Measurements from ENCODE around the gene C1orf53. TPM values are rescaled to one million over a fixed set of nuclear protein-coding genes. Genes with fewer than 3 reads are reported as not detected.

Gene C1orf53
- total RNA-seq, 1 donor from 2014 or later = 0.40 TPM

DNA sequence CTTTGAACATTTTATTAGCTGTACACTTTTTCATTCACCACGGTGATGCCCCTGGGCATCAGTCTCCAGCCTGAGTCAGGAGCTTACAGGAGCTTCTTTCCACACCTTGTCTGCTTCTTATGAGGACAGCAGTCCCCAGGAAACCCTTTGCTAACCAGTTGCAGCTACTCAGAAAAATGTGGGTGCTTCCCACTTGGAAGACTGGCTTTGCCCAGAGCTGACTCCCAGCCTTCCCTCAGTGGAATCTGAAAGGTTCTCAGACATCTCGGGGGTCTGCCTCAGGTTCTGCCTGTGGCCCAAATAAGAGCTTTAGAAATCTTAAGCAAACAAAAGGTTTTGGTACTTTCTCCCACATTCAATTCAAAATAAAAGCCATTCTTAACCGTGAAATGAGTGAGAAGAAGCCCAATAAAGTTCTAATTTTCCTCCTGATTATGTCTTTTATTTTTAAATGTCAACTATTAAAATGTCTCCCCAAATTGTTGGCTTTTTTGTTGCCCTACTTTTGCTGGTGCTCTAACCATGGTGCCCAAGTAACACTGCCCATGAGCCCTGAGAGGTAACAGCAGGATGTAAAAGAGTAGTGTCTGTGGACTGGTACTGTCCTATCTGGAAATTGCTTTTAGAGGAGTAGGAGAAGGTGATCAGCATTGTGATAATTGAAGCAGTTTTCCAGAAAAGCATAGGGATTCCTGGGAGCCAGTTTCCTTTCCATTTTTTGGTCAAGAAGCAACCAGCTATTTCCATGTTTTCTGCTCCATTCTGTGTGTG, 5.6 kb downstream of the C1orf53 start:
- no peak for TF ChIP-seq CTCF (conservative IDR thresholded peaks at IDR 0.05; ENCODE audit: low read depth, low read length)
- no peak overlapping the region for H3K4me3 ChIP-seq (ENCODE audit: low read depth, low read length)
- no peak for DNase-seq (ENCODE audit: low read depth)

DNA sequence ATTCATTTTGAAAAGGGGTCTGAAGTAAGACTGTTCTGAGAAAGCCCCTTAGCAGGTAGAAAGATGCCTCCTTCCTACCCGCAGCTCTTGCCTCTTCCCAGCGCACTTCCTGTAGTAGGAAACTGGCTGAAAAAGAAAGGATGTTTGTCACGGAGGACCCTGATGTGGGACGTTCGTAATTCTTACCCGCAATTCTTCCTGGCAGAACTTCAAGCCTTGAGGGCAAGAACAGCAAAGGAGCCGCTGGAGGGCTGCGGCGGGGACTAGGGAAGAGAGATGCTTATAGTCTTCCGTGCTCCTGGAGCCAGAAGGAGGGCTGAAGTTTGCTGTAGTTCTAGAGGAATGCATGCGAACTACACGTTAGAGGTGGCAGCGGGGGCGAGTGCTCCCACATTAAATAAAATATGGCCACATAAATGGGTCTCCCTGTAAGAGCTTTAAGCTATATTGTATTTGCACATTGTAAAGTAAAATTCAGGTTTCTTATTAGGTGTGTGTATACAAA, 6.3 kb downstream of the C1orf53 start:
- no peak for TF ChIP-seq CTCF (conservative IDR thresholded peaks at IDR 0.05; ENCODE audit: low read depth, low read length)
- no peak for DNase-seq (ENCODE audit: low read depth)
- H3K4me3 ChIP-seq (ENCODE audit: low read depth, low read length) = no peak overlapping the region

- TF ChIP-seq CTCF (conservative IDR thresholded peaks at IDR 0.05; ENCODE audit: low read depth, low read length) = no peak
- H3K4me3 ChIP-seq (ENCODE audit: low read depth, low read length) = no peak overlapping the region
- DNase-seq (ENCODE audit: low read depth) = no peak
Observed at GRCh38 chr1:197909384-197909783, 7.0 kb downstream of the C1orf53 start.

DNA sequence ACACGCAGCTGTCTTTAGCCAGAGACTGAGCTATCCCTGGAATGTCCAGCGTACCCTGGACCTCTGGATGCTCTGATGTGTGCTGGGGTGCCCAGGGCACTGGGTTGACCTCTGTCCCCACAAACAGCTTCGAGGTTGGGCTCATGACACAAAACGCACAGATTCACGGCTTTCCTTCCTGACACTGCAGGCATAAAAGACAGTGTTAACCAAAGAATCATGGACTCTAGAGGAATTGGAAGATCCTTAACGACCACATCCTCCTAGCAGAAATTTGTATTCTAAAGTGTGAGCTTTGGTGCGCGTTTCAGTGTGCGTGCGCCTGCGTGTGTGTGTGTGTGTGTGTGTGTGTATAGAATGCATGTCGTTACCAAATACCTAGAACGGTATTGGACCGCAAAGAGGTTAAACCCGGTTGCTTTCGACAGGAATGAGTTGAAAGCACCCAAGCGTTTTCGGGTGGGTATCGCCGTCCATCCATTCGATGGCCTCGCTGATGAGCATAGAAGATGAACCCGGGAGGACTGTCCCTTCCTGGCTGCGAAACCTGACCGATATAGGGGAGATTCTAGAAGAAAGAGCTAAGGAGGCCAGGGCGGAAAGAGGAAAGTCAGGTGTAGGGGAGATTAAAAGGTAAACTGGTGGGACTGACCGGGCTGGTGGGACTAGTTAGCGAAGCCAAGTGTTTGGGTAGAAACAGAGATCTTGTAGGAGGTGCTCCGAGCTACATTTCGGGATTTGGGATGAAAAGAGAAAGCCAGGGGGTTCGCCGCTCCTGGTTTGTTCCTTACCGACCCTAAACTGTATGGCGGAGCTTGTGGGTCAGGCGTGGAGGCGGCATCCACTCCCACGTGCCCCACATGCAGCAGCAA, 7.9 kb downstream of the C1orf53 start:
- H3K4me3 ChIP-seq (ENCODE audit: low read depth, low read length) = no peak overlapping the region
- no peak for TF ChIP-seq CTCF (conservative IDR thresholded peaks at IDR 0.05; ENCODE audit: low read depth, low read length)
- DNase-seq (ENCODE audit: low read depth) = no peak

GRCh38 chr1:197911111-197911856, 8.9 kb downstream of the C1orf53 start:
- no peak overlapping the region for H3K4me3 ChIP-seq (ENCODE audit: low read depth, low read length)
- DNase-seq (ENCODE audit: low read depth) = no peak
- TF ChIP-seq CTCF (conservative IDR thresholded peaks at IDR 0.05; ENCODE audit: low read depth, low read length) = no peak

DNA sequence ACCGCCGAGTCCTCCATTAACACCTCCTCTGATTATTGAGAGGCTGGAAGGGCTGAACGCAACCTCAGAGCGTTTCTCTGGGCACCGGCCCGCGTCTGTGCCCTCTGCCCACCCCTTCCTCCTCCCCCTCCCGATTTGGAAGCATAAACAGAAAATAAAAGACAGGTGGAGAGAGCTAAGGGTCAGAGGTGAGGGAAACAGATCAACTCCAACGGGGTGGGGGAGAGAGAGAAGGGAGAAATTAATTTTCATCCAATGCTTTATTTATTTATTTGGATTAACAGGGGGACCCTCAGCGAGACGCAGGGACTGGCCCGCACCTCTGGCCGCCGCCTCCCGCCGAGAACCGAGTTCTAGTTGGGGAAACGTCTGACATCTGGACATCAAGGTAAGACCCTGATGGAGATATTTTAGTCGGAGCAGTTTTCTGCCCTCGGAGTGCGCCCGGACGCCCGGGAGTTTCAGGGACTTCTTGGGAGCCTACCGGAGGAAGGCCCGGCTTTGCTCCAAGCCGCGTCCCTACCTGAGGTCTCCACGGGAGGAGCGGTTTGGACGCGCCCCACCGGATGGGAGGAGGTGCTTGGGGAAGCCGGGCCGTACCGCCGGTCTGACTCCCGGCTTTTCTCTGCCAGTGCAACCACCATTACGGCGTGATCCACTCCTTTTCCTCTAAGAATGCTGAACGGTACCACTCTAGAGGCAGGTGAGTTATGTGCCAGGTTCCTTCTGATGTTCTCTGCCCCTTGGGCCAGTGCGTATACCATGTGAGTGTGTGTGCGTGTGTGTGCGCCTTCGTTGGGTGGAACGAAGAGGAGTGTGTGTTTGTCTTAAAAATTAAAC, 9.6 kb downstream of the C1orf53 start:
- H3K4me3 ChIP-seq (ENCODE audit: low read depth, low read length) = no peak overlapping the region
- TF ChIP-seq CTCF (conservative IDR thresholded peaks at IDR 0.05; ENCODE audit: low read depth, low read length) = no peak
- DNase-seq (ENCODE audit: low read depth) = no peak
